ENCODE data around the gene TESMIN.

The TESMIN gene

DNA sequence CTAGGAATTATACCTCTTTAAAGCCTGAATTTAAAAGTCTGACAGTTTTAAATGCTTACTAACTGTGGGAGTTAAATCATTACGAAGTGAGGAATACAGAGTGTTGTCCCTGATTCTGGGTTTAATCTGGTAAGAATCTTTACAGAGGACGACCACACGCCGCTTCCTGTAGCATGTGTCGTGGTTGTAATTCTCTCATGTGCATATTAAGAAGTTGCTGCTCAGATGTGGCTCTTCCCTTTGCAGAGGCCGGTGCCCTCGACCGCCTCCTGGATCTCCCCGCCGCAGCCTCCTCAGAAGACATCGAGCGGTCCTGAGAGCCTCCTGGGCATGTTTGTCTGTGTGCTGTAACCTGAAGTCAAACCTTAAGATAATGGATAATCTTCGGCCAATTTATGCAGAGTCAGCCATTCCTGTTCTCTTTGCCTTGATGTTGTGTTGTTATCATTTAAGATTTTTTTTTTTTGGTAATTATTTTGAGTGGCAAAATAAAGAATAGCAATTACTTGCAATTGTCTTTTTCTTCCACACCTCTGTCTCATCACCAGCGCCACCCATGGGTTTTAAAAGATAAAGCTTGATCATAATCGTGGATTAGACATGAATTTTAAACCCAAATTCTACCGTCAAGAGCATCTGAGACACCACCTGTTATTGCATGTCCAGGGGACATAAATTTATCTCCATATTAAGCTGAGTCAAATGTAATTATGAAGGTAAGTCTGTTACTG, 60.5 kb downstream of the TESMIN start:
- no peak overlapping the region for H3K4me3 ChIP-seq (ENCODE audit: severe bottlenecking)
- H3K27me3 ChIP-seq (ENCODE audit: insufficient read depth, poor library complexity, severe bottlenecking) = peaks cover 1% of the 10 kb centered on the region
- H3K36me3 ChIP-seq (ENCODE audit: low read depth) = no peaks in the 10 kb centered on the region
- ATAC-seq (ENCODE audit: low read depth) (no peak), DNase-seq (ENCODE audit: low spot score) (no peak)
- H3K9me3 ChIP-seq (ENCODE audit: severe bottlenecking) = no peaks in the 10 kb centered on the region
- no peaks in the 10 kb centered on the region for H3K4me1 ChIP-seq (ENCODE audit: insufficient read depth, poor library complexity, severe bottlenecking)
- TF ChIP-seq, protein P1, sequence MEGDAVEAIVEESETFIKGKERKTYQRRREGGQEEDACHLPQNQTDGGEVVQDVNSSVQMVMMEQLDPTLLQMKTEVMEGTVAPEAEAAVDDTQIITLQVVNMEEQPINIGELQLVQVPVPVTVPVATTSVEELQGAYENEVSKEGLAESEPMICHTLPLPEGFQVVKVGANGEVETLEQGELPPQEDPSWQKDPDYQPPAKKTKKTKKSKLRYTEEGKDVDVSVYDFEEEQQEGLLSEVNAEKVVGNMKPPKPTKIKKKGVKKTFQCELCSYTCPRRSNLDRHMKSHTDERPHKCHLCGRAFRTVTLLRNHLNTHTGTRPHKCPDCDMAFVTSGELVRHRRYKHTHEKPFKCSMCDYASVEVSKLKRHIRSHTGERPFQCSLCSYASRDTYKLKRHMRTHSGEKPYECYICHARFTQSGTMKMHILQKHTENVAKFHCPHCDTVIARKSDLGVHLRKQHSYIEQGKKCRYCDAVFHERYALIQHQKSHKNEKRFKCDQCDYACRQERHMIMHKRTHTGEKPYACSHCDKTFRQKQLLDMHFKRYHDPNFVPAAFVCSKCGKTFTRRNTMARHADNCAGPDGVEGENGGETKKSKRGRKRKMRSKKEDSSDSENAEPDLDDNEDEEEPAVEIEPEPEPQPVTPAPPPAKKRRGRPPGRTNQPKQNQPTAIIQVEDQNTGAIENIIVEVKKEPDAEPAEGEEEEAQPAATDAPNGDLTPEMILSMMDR (IDR thresholded peaks at IDR 0.05; ENCODE audit: poor library complexity, severe bottlenecking) = no peak
- no peak overlapping the region for H3K27ac ChIP-seq (ENCODE audit: poor library complexity, severe bottlenecking)

DNA sequence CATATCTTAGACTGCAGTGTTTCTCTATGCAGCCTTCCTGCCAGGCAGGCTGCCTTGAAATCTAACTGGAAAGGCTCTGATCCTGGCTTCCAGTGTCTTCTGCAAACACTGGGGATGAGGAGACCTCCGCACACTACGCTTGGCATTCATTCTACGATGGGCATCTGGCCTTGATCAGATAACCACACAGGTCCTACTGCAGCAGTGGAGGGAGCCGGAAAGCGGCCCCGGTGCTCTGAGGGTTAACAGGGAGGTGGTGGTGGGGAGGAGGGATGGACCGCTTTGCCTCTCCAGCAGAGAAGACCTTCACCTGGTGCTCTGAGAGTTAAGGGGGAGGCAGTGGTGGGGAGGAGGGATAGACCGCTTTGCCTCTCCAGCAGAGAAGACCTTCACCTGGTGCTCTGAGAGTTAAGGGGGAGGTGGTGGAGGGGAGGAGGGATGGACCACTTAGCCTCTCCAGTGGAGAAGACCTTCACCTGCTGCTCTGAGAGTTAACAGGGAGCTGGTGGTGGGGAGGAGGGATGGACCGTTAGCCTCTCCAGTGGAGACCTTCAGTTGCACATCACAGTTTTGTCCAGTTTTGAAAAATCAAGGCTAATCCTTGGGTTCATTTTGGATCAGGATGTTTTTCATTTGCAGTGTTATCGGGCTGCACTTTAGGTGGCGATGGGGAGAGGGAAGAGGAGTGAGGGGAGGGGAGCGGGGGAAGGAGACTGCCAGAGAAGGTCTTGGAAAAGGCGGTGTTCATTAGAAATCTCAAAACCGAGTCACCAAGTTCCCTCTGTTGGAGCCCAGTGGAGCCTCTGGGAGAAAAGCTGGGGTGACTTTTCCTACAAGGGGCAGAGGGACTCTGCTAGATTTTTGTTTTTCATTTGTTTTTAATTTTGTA, 61.3 kb downstream of the TESMIN start:
- H3K27me3 ChIP-seq (ENCODE audit: insufficient read depth, poor library complexity, severe bottlenecking) = peaks cover 10% of the 10 kb centered on the region

DNA sequence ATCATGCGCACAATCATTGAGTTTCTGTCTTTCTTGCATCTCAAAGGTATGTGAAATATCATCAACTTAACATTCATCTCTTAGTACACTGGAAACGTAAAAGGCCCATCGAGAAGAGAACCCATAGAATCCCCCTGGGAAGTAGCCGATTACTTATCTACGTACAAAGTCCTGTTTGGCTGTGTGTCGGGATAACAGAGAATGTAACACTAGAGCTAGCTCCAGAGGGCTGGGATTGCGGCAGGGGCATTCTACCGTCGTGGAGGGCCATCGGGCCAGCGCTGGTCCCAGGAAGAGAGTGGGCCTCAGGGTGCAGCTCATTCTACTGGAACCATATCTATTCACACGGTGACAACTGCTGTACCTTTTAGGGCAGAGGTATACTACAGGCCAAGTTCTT, 62.4 kb downstream of the TESMIN start:
- Histone ChIP-seq H3K4me1 (ENCODE audit: insufficient read depth, poor library complexity, severe bottlenecking) (no peaks in the 10 kb centered on the region), H3K4me3 (ENCODE audit: severe bottlenecking) (no peak overlapping the region), H3K36me3 (ENCODE audit: low read depth) (no peaks in the 10 kb centered on the region), H3K27ac (ENCODE audit: poor library complexity, severe bottlenecking) (no peak overlapping the region), H3K9me3 (ENCODE audit: severe bottlenecking) (no peaks in the 10 kb centered on the region), H3K27me3 (ENCODE audit: insufficient read depth, poor library complexity, severe bottlenecking) (peaks cover 19% of the 10 kb centered on the region)
- TF ChIP-seq, protein P1 (IDR thresholded peaks at IDR 0.05; ENCODE audit: poor library complexity, severe bottlenecking) = no peak
- ATAC-seq (ENCODE audit: low read depth) (no peak), DNase-seq (ENCODE audit: low spot score) (no peak)

More for the DNA sequence above, 61.3 kb downstream of the TESMIN start:
- no peak overlapping the region for H3K4me3 ChIP-seq (ENCODE audit: severe bottlenecking)
- no peak overlapping the region for H3K27ac ChIP-seq (ENCODE audit: poor library complexity, severe bottlenecking)
- no peaks in the 10 kb centered on the region for H3K4me1 ChIP-seq (ENCODE audit: insufficient read depth, poor library complexity, severe bottlenecking)
- DNase-seq (ENCODE audit: low spot score) (no peak), ATAC-seq (ENCODE audit: low read depth) (no peak)
- H3K9me3 ChIP-seq (ENCODE audit: severe bottlenecking) = no peaks in the 10 kb centered on the region
- no peaks in the 10 kb centered on the region for H3K36me3 ChIP-seq (ENCODE audit: low read depth)
- TF ChIP-seq, protein P1 (IDR thresholded peaks at IDR 0.05; ENCODE audit: poor library complexity, severe bottlenecking) = no peak

DNA sequence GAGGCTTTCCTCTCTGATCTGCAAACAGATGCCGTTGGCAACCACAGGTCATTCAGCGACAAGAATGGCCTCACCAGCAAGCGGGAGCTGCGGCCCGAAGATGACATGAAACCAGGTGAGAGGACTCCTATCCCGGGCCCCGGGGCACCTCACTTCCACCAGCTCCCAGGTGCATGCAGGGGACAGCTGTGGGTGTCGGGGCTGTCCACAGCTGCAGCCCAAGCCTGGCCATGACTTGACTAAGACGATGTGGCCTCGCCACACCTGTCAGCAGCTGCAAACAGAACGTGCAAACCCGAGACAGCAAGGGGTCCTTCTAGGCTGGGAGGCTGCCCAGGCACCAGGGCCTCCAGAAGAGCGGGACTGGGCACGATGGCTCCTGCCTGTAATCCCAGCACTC, 63.3 kb downstream of the TESMIN start:
- Histone ChIP-seq H3K27ac (ENCODE audit: poor library complexity, severe bottlenecking) (no peak overlapping the region), H3K36me3 (ENCODE audit: low read depth) (no peaks in the 10 kb centered on the region), H3K9me3 (ENCODE audit: severe bottlenecking) (no peaks in the 10 kb centered on the region), H3K27me3 (ENCODE audit: insufficient read depth, poor library complexity, severe bottlenecking) (peaks cover 26% of the 10 kb centered on the region), H3K4me3 (ENCODE audit: severe bottlenecking) (no peak overlapping the region), H3K4me1 (ENCODE audit: insufficient read depth, poor library complexity, severe bottlenecking) (no peaks in the 10 kb centered on the region)
- TF ChIP-seq, protein P1 (IDR thresholded peaks at IDR 0.05; ENCODE audit: poor library complexity, severe bottlenecking) = no peak
- no peak for DNase-seq (ENCODE audit: low spot score)
- ATAC-seq (ENCODE audit: low read depth) = no peak

All from RWPE2 (cell line).